GM19468 (cell line): ENCODE results near the gene C1orf216.
"Not testable (repeated sequence)": the region's sequence is repeated elsewhere in the genome, so short reads cannot be mapped to it uniquely, and the experiment has no call there.

ENCODE experiments used
- ATAC-seq: cut with Tn5 transposase; IDR thresholded peaks from one replicate; pipeline ENCODE4 v1.9.1; 2021; ENCODE audit warnings: mild to moderate bottlenecking, moderate library complexity, moderate number of reproducible peaks; ENCODE audit not compliant: unreplicated experiment; ENCODE audit errors: extremely low read depth

The C1orf216 gene, protein sequence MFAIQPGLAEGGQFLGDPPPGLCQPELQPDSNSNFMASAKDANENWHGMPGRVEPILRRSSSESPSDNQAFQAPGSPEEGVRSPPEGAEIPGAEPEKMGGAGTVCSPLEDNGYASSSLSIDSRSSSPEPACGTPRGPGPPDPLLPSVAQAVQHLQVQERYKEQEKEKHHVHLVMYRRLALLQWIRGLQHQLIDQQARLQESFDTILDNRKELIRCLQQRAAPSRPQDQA

GRCh38 chr1:35718492-35719336, at the start of gene C1orf216:
Gene C1orf216 (minus strand): TSS chr1:35718884. CDS start chr1:35716321, 2,563 bp downstream.
- ATAC-seq: no peak

GRCh38 chr1:35764283-35764682, 45.6 kb upstream of the C1orf216 start:
- ATAC-seq: no peak

DNA sequence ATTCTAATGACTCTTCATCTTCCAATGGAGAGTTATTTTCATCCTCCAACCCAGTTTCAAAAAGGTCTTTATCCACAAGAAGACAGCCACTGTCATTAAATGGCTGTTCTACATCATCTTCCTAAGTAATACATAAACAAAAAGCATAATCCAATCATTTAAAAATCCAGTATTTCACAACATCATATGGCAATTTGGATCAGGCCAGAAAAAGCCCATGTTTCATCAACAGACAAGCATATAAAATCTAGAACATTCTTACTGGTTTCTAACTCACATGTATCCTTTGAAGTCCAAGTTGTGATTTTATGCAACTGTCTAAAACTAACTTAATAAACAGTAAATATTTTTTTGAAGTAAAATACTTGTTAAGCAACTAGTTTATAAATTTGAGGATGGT, 44.5 kb upstream of the C1orf216 start:
- no peak for ATAC-seq

- no peak for ATAC-seq
Observed at GRCh38 chr1:35762141-35762540, 43.5 kb upstream of the C1orf216 start.

GRCh38 chr1:35756064-35756463, 37.4 kb upstream of the C1orf216 start:
- no peak for ATAC-seq

DNA sequence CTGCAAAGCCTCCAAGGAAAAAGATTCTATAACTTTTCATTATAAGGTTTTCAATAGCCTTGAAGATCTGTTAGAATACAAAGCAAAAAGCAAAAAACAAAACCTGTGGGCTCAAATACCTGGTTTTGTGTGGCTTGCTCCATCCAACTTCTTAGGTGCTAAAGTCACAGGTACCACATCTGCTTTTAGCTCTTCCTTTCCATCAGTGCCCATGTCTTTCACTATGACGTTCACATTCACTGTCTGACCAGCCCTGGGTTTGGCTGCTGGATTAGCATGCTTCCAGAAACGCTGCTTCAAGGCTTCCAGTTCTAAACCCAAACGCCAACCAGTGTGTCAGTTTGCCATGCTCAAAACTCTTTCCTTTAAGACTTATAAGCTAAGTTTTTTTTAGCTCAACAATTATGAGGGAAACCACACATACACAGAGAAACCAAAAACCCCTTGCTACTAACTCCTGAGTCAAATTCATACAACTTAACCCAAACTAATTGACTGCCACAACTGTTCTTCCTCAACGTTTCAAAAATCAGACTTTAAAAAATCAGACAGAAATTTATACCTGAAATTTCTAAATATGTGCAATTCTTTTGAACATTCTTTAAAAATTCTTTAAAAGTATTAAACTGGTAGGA, 35.1 kb upstream of the C1orf216 start:
- no peak for ATAC-seq

DNA sequence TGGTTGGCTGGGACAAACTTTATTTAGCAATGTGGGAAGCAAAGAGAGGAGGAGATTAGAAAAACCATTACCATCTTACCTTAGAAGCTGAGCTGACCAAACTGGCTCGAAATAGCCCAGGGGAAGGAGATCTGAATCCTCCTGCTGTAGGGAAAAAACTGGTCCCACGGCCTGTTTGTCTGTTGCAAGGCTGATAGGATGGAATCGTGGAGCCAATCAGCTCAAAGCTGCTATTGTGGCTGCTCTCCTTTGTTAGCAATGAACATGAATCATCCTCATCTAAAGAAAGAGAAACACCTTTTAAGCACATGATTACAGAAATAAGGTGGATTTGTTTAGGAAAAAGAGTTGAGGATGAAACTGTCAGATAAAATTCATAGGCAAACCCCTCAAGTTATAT, 29.6 kb upstream of the C1orf216 start:
- no peak for ATAC-seq

DNA sequence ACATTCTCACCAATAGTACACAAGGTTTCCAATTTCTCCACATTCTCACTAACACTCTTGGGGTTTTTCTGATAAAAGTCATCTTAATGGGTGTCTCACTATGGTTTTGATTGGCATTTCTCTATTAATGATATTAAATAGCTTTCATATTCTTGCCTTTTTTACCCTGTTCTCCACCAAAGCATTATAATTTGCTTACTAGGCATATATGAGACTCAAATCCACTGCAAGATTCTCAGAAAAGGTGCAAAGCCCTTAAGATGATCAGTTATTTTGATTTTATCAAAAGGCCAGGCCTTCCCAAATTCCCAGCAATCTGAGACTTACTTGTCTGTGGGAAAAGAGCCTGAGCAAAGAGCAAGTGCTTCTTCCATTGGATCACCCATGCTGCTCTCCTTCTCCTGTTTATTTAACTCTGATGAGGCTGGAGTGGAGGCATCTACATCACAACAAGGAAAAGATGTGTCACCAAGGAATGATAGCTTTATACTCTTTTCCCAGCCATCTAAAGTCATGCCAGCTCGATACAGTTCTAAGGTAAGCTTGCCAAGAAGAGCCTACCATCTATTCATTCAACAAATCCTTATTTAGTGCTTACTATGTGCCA, 26.5 kb upstream of the C1orf216 start:
- no peak for ATAC-seq

DNA sequence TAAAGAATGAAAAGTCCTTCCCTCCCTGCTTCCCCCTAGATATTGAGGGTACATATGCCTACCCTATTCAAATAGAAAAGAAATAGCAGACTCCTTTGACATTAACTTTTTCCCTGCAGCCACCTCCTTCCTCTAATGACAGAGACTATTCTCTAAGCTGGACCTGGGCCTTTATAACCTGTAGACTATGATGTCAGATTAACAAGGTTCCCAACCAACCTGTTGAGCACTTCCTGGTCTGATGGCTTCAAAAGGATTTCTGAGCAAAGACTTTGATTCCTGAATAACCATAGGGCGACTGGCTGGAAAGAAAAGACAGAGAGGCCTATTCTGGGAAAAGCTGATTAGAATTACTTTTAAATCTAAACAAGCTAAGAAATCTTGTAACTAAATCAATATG, 18.4 kb upstream of the C1orf216 start:
- ATAC-seq: no peak

DNA sequence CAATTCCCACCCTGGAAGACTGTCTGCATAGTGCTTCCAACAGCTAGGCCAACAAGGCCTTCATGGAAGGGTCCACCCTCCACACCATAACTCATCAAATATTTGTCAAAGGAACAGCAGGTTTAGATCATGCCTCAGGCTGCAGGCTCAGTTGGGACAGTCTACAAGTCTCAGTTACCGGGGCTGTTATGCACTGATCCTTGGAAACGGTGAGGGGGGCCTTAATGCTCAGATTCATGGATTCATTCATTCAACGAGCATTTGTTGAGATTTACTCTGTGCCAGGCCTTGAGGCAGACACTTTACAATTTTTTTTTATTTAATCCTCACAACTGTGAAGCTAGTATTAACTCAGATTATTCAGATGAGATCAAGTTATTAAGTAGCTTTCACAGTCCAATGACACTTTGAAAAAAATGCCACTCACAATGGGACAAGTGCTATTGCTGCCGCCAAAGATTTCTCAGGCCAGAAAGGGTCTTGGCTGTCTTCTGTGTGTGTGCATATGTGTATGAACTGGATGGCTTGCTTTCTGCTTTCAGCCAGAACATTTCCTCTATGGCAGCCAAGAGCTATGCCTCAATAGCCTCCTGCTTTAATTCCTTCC, 8.9 kb upstream of the C1orf216 start:
- no peak for ATAC-seq

DNA sequence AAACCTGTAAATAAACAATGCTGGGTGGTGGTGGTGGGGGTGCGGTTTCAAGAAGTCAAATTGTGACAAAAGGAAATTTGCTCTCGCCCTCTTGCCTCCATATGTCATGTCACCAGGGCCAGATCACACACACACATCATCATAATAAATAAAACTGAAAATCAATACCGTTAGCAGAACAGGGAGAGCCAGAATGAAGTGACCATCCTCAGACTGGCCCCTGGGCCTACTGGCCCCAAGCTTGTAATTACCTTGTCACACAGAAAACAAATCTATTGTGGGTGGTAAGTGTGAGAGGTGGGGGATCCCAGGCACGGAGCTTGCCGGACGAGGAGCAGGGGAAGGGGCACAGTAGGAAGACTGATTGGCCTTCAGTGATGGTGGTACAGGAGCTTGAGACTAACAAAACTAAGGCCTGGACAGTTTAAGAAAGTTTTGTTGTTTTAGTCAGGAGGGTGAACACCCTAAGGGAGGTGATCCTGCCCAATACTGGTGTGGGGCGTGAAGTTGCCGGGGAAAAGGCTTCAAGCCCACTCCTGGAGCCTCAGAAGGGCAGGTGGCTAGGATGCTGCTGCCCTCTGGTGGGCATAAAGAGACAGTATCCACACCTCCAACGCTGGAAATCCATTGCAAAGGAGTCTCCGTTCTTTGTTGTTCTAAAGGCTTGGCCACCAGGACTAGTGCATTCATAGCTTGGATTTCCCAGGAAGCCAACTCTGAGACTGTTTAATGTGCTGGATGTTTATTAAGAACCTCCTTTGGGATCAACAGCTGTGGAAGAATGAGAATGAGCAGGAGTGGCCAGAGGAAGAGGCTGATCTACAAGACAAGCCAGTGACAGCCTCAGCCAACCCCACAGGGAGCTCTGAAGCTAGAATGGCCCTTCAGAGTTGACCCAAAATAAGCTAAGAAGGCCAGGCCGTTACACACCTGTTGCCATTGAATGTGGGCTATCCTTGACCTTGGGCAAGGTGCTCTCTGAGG, 8.1 kb upstream of the C1orf216 start:
- no peak for ATAC-seq

GRCh38 chr1:35725596-35725995, 6.9 kb upstream of the C1orf216 start:
- no peak for ATAC-seq

- no peak for ATAC-seq
Observed at GRCh38 chr1:35717911-35718476, 690 bp downstream of the C1orf216 start.

DNA sequence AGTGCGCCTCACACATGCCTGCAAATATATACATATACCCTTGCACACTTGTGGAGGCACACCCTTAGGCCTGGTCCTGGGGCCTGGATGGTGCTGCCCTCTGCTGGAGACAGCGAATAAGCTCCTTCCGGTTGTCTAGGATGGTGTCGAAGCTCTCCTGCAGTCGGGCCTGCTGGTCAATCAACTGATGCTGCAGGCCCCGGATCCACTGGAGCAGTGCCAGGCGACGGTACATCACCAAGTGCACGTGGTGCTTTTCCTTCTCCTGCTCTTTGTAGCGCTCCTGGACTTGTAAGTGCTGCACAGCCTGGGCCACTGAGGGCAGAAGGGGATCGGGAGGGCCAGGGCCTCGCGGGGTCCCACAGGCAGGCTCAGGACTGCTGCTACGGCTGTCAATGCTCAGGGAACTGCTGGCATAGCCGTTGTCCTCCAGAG, 3.1 kb downstream of the C1orf216 start:
- ATAC-seq: no peak

DNA sequence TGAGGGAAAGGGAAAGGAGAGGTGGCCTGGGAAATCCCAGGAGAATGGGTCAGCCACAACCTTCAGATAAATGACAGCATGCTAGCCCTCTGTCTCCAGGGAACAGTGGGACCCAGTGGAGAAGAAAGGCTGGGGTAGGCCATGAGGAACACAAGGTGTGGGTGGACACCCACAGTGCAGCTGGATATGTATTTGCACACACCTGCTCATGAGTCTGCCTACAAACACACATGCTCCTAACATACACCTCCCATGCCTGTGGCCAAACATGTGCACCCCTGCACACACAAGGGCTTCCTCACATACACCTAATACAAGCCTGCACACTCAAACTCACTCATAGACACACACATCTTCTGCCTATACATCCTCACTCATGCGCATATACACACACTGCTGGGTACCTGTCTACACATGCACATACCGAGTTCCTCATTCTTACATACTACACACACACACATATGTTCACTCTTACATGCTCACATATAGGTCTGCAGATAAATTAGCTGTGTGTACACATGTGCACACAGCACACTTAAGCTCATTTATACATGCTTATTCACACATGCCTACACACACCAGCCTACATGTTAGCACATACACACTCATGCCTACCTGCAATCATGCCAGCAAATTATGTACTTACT, 3.6 kb downstream of the C1orf216 start:
- ATAC-seq: no peak

DNA sequence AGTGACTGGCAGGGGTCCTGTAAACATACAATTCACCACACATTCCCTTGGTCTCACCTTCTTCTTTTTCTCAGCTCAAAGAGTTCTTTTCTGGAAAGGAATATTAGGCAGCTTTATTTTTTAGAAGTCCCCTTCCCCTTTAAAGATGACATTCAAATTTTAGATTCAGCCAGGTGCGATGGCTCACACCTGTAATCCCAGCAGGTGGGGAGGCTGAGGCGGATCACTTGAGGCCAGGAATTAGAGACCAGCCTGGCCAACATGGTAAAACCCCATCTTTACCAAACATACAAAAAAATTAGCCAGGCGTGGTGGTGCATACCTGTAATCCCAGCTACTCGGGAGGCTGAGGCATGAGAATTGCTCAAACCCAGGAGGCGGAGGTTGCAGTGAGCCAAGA, 7.6 kb downstream of the C1orf216 start:
- ATAC-seq: not testable (repeated sequence)

GRCh38 chr1:35708952-35709351, 9.7 kb downstream of the C1orf216 start:
- no peak for ATAC-seq

GRCh38 chr1:35708441-35708921, 10.2 kb downstream of the C1orf216 start:
- no peak for ATAC-seq
